ENCODE measurements around the gene PCDH9.

Gene PCDH9

DNA sequence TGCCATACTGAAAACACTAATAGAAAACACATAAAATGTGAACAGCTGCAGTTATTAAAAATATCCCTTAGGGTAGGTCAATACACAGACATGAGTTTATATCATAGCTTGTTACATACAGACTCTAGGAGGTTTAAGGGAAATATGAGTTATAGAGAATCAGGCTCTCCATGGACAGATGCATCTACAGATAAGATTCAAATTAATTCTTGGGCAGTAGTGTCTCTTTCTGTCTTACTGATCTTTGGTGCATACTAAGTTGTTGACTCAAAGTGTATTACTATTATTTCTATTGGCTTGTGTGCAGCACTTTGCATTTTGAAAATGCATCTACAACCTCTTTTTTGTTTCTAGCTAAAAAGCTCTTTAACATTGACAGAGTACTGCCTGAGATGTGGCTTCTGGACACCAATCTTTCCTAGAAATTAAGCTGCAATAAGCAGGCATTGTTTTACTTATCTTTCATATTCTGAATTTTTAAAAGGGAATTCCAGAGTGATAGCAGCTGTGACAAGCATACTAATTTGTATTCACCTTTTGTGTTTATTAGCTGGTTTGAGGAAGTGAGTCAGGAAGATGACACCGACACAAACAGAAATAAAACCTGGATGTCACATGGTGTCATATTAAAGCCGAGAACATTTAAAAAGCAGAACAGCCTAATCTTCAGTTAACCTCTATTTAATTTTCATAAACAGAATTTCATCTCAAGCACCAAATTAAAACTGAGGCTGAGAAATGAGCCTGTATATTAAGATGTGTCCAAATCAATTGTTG is 399.0 kb downstream of the PCDH9 start:
- no CpG with 5 or more reads among the region's 2 CpGs for WGBS (ENCODE audit: extremely low coverage, insufficient coverage, low lambda C conversion rate)
- Histone ChIP-seq H3K18ac (ENCODE audit: low read length) (no peak overlapping the region), H2BK5ac (ENCODE audit: low read length) (no peak overlapping the region), H3K23ac (ENCODE audit: low read length) (no peak overlapping the region), H3K27ac (ENCODE audit: low read depth, low read length) (no peak overlapping the region), H3K4me3 (ENCODE audit: low read length) (no peak overlapping the region), H3K79me1 (ENCODE audit: low read length) (no peaks in the 10 kb centered on the region), H3K56ac (ENCODE audit: low read length) (no peak overlapping the region), H4K5ac (ENCODE audit: low read length) (no peak overlapping the region), H2BK120ac (ENCODE audit: low read depth, low read length) (no peak overlapping the region), H4K8ac (ENCODE audit: low read depth, low read length) (no peak overlapping the region), H2BK15ac (replicated peaks; ENCODE audit: low read depth) (no peak overlapping the region), H3K36me3 (ENCODE audit: control insufficient read depth, insufficient read depth, low read length) (no peaks in the 10 kb centered on the region), H3K4me2 (ENCODE audit: low read length) (no peak overlapping the region), H3K4ac (ENCODE audit: low read depth, low read length) (no peak overlapping the region), H3K79me2 (ENCODE audit: control insufficient read depth, insufficient read depth, low read length) (no peaks in the 10 kb centered on the region), H3K4me1 (ENCODE audit: control insufficient read depth, low read depth, low read length) (no peaks in the 10 kb centered on the region), H3K9ac (ENCODE audit: low read length) (no peak overlapping the region), H3K27me3 (ENCODE audit: insufficient read depth, low read length, poor library complexity) (no peaks in the 10 kb centered on the region), H2AK5ac (ENCODE audit: low read length) (no peak overlapping the region)
- no peak for DNase-seq

DNA sequence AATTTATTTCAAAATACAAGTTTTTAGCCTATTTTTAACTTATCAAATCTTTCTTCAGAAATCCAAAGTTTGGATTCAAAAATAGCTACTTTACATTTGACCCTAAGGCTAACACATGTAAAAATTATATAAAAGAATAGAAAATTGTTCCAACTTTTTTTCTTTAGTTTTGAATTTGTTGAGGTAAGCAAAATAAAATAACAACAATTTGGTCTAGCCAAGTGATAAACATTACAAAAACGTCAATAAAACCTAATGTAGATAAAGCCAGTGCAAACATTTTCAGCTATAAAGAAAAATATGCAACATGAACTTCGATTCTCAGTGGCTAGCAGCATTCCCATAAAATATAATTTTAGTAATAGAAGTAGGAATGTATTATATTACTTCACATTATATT is 400.3 kb downstream of the PCDH9 start:
- no peak overlapping the region for H4K8ac ChIP-seq (ENCODE audit: low read depth, low read length)
- H3K79me2 ChIP-seq (ENCODE audit: control insufficient read depth, insufficient read depth, low read length), result no peaks in the 10 kb centered on the region
- H3K4me3 ChIP-seq (ENCODE audit: low read length), result no peak overlapping the region
- H3K79me1 ChIP-seq (ENCODE audit: low read length), result no peaks in the 10 kb centered on the region
- H3K27ac ChIP-seq (ENCODE audit: low read depth, low read length), result no peak overlapping the region
- no peak overlapping the region for H4K5ac ChIP-seq (ENCODE audit: low read length)
- no peaks in the 10 kb centered on the region for H3K4me1 ChIP-seq (ENCODE audit: control insufficient read depth, low read depth, low read length)
- no peaks in the 10 kb centered on the region for H3K27me3 ChIP-seq (ENCODE audit: insufficient read depth, low read length, poor library complexity)
- no peak overlapping the region for H2BK15ac ChIP-seq (replicated peaks; ENCODE audit: low read depth)
- no peaks in the 10 kb centered on the region for H3K36me3 ChIP-seq (ENCODE audit: control insufficient read depth, insufficient read depth, low read length)
- H3K4ac ChIP-seq (ENCODE audit: low read depth, low read length), result no peak overlapping the region
- H3K4me2 ChIP-seq (ENCODE audit: low read length), result no peak overlapping the region
- no peak overlapping the region for H2AK5ac ChIP-seq (ENCODE audit: low read length)
- DNase-seq, result no peak
- H3K23ac ChIP-seq (ENCODE audit: low read length), result no peak overlapping the region
- H3K56ac ChIP-seq (ENCODE audit: low read length), result no peak overlapping the region
- no peak overlapping the region for H3K18ac ChIP-seq (ENCODE audit: low read length)
- WGBS (ENCODE audit: extremely low coverage, insufficient coverage, low lambda C conversion rate), result no CpG with 5 or more reads among the region's 2 CpGs
- H3K9ac ChIP-seq (ENCODE audit: low read length), result no peak overlapping the region
- H2BK120ac ChIP-seq (ENCODE audit: low read depth, low read length), result no peak overlapping the region
- no peak overlapping the region for H2BK5ac ChIP-seq (ENCODE audit: low read length)

DNA sequence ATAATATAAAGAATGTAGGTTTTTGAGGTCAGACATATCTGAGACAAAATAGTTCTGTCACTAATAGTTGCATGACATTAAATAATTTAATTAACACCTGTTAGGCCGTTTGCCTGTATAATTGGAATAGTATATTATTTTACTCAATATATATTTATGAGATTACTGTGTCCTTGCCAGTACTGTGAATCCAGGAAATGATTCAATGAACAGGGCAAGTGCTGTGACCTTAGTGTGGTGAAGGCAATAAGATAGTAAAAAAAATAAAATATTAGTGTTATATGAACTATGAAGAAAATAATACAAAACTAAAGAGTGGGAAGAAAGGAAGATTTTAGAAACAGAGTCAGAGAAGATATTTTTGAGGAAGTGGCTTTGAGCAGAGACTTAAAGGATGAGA is 403.7 kb downstream of the PCDH9 start:
- H2AK5ac ChIP-seq (ENCODE audit: low read length), result no peak overlapping the region
- H3K4me2 ChIP-seq (ENCODE audit: low read length), result no peak overlapping the region
- no peaks in the 10 kb centered on the region for H3K4me1 ChIP-seq (ENCODE audit: control insufficient read depth, low read depth, low read length)
- H2BK120ac ChIP-seq (ENCODE audit: low read depth, low read length), result no peak overlapping the region
- no peak overlapping the region for H3K18ac ChIP-seq (ENCODE audit: low read length)
- H4K5ac ChIP-seq (ENCODE audit: low read length), result no peak overlapping the region
- no peaks in the 10 kb centered on the region for H3K27me3 ChIP-seq (ENCODE audit: insufficient read depth, low read length, poor library complexity)
- H3K56ac ChIP-seq (ENCODE audit: low read length), result no peak overlapping the region
- H3K23ac ChIP-seq (ENCODE audit: low read length), result no peak overlapping the region
- no peak overlapping the region for H4K8ac ChIP-seq (ENCODE audit: low read depth, low read length)
- H3K79me2 ChIP-seq (ENCODE audit: control insufficient read depth, insufficient read depth, low read length), result no peaks in the 10 kb centered on the region
- H2BK5ac ChIP-seq (ENCODE audit: low read length), result no peak overlapping the region
- no peak overlapping the region for H3K9ac ChIP-seq (ENCODE audit: low read length)
- no CpG with 5 or more reads among the region's 1 CpG for WGBS (ENCODE audit: extremely low coverage, insufficient coverage, low lambda C conversion rate)
- no peak overlapping the region for H2BK15ac ChIP-seq (replicated peaks; ENCODE audit: low read depth)
- H3K4me3 ChIP-seq (ENCODE audit: low read length), result no peak overlapping the region
- DNase-seq, result no peak
- H3K36me3 ChIP-seq (ENCODE audit: control insufficient read depth, insufficient read depth, low read length), result no peaks in the 10 kb centered on the region
- no peak overlapping the region for H3K27ac ChIP-seq (ENCODE audit: low read depth, low read length)
- H3K4ac ChIP-seq (ENCODE audit: low read depth, low read length), result no peak overlapping the region
- no peaks in the 10 kb centered on the region for H3K79me1 ChIP-seq (ENCODE audit: low read length)

DNA sequence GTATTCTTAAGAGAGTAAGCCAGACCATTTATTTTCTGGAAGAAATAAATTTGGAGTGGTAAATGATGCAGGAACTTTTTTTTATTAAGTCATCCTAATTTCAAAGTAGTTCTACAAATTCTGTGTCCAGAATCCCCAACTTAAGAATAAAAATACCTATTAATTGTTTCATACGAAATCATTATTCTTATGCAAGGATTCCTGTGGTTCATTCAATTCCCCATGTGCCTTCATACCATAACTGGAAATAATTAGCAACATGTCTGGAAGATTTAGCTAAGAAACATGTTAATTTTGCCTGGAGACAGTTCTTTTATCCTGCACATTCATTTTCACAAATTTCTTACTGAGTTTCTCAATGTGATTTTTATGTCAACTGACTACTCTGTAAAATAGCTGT is 408.6 kb downstream of the PCDH9 start:
- H3K36me3 ChIP-seq (ENCODE audit: control insufficient read depth, insufficient read depth, low read length), result no peaks in the 10 kb centered on the region
- no peak overlapping the region for H3K56ac ChIP-seq (ENCODE audit: low read length)
- H3K4ac ChIP-seq (ENCODE audit: low read depth, low read length), result no peak overlapping the region
- DNase-seq, result no peak
- no peak overlapping the region for H3K23ac ChIP-seq (ENCODE audit: low read length)
- H3K4me1 ChIP-seq (ENCODE audit: control insufficient read depth, low read depth, low read length), result no peaks in the 10 kb centered on the region
- H2BK15ac ChIP-seq (replicated peaks; ENCODE audit: low read depth), result no peak overlapping the region
- H3K27ac ChIP-seq (ENCODE audit: low read depth, low read length), result no peak overlapping the region
- WGBS (ENCODE audit: extremely low coverage, insufficient coverage, low lambda C conversion rate), result no CpG with 5 or more reads among the region's 1 CpG
- no peaks in the 10 kb centered on the region for H3K79me1 ChIP-seq (ENCODE audit: low read length)
- H3K18ac ChIP-seq (ENCODE audit: low read length), result no peak overlapping the region
- H3K27me3 ChIP-seq (ENCODE audit: insufficient read depth, low read length, poor library complexity), result no peaks in the 10 kb centered on the region
- H4K8ac ChIP-seq (ENCODE audit: low read depth, low read length), result no peak overlapping the region
- H4K5ac ChIP-seq (ENCODE audit: low read length), result no peak overlapping the region
- H3K9ac ChIP-seq (ENCODE audit: low read length), result no peak overlapping the region
- no peak overlapping the region for H2AK5ac ChIP-seq (ENCODE audit: low read length)
- no peak overlapping the region for H2BK120ac ChIP-seq (ENCODE audit: low read depth, low read length)
- no peaks in the 10 kb centered on the region for H3K79me2 ChIP-seq (ENCODE audit: control insufficient read depth, insufficient read depth, low read length)
- no peak overlapping the region for H2BK5ac ChIP-seq (ENCODE audit: low read length)
- H3K4me2 ChIP-seq (ENCODE audit: low read length), result no peak overlapping the region
- H3K4me3 ChIP-seq (ENCODE audit: low read length), result no peak overlapping the region

GRCh38 chr13:66811455-66811854 is 418.7 kb downstream of the PCDH9 start:
- Histone ChIP-seq H3K4me2 (ENCODE audit: low read length) (no peak overlapping the region), H3K79me2 (ENCODE audit: control insufficient read depth, insufficient read depth, low read length) (no peaks in the 10 kb centered on the region), H3K79me1 (ENCODE audit: low read length) (no peaks in the 10 kb centered on the region), H2BK15ac (replicated peaks; ENCODE audit: low read depth) (no peak overlapping the region), H2AK5ac (ENCODE audit: low read length) (no peak overlapping the region), H3K27me3 (ENCODE audit: insufficient read depth, low read length, poor library complexity) (no peaks in the 10 kb centered on the region), H3K56ac (ENCODE audit: low read length) (no peak overlapping the region), H3K27ac (ENCODE audit: low read depth, low read length) (no peak overlapping the region), H3K4me3 (ENCODE audit: low read length) (no peak overlapping the region), H3K18ac (ENCODE audit: low read length) (no peak overlapping the region), H4K5ac (ENCODE audit: low read length) (no peak overlapping the region), H3K36me3 (ENCODE audit: control insufficient read depth, insufficient read depth, low read length) (no peaks in the 10 kb centered on the region), H3K23ac (ENCODE audit: low read length) (no peak overlapping the region), H3K4me1 (ENCODE audit: control insufficient read depth, low read depth, low read length) (no peaks in the 10 kb centered on the region), H4K8ac (ENCODE audit: low read depth, low read length) (no peak overlapping the region), H2BK5ac (ENCODE audit: low read length) (no peak overlapping the region), H3K9ac (ENCODE audit: low read length) (no peak overlapping the region), H2BK120ac (ENCODE audit: low read depth, low read length) (no peak overlapping the region), H3K4ac (ENCODE audit: low read depth, low read length) (no peak overlapping the region)
- DNase-seq, result no peak

DNA sequence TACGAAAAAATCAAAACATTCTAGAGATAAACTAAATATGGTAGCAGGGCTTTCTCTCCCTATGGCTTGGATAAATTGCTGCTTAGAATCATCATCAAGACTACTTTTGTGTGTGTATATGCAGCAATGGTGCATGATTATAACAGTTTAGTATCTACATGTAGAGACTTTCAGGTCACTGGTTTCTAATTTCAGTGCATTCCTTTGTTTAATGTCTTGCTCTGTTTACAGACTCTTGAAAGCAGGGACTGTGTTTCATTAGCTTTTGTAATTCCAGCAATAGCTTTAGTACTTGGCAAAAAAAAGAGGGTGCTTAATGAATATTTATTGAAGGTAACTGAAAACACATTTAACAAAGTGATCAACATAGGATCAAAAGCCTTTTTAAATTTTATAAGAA is 420.7 kb downstream of the PCDH9 start:
- H3K18ac ChIP-seq (ENCODE audit: low read length), result no peak overlapping the region
- H4K8ac ChIP-seq (ENCODE audit: low read depth, low read length), result no peak overlapping the region
- H3K27ac ChIP-seq (ENCODE audit: low read depth, low read length), result no peak overlapping the region
- H3K27me3 ChIP-seq (ENCODE audit: insufficient read depth, low read length, poor library complexity), result no peaks in the 10 kb centered on the region
- DNase-seq, result no peak
- H3K4me1 ChIP-seq (ENCODE audit: control insufficient read depth, low read depth, low read length), result no peaks in the 10 kb centered on the region
- H3K79me1 ChIP-seq (ENCODE audit: low read length), result no peaks in the 10 kb centered on the region
- no peak overlapping the region for H3K4me2 ChIP-seq (ENCODE audit: low read length)
- H4K5ac ChIP-seq (ENCODE audit: low read length), result no peak overlapping the region
- H3K36me3 ChIP-seq (ENCODE audit: control insufficient read depth, insufficient read depth, low read length), result no peaks in the 10 kb centered on the region
- H3K79me2 ChIP-seq (ENCODE audit: control insufficient read depth, insufficient read depth, low read length), result no peaks in the 10 kb centered on the region
- H2BK15ac ChIP-seq (replicated peaks; ENCODE audit: low read depth), result no peak overlapping the region
- H2BK5ac ChIP-seq (ENCODE audit: low read length), result no peak overlapping the region
- no peak overlapping the region for H3K56ac ChIP-seq (ENCODE audit: low read length)
- no peak overlapping the region for H3K9ac ChIP-seq (ENCODE audit: low read length)
- no CpG with 5 or more reads among the region's 1 CpG for WGBS (ENCODE audit: extremely low coverage, insufficient coverage, low lambda C conversion rate)
- H3K4ac ChIP-seq (ENCODE audit: low read depth, low read length), result no peak overlapping the region
- no peak overlapping the region for H2BK120ac ChIP-seq (ENCODE audit: low read depth, low read length)
- H3K4me3 ChIP-seq (ENCODE audit: low read length), result no peak overlapping the region
- no peak overlapping the region for H3K23ac ChIP-seq (ENCODE audit: low read length)
- no peak overlapping the region for H2AK5ac ChIP-seq (ENCODE audit: low read length)
